GM10248 (cell line): ENCODE measurements around the gene HOXC13.

ENCODE experiments used
- CTCF ChIA-PET: fragments of 300-600 bp; sonication (Branson Sonifier 250); formaldehyde crosslinking; extraction: SDS; loops from one replicate; lab custom pipeline; 2021; ENCODE audit warnings: antibody characterized with exemption; lab: Yijun Ruan, JAX
- POLR2A ChIA-PET: fragments of 350-650 bp; sonication (Branson Sonifier 250); formaldehyde crosslinking; extraction: SDS; loops from one replicate; lab custom pipeline; 2020; ENCODE audit warnings: antibody characterized with exemption; lab: Yijun Ruan, JAX
- DNase-seq: peaks from one replicate; pipeline ENCODE4 v3.0.0; 2012; ENCODE audit errors: extremely low spot score
- TF ChIP-seq, protein P1 (sequence below): IDR thresholded peaks from 2 replicates; pipeline ENCODE4 v1.5.1; 2012; ENCODE audit warnings: mild to moderate bottlenecking, low read depth; ENCODE audit errors: extremely low read depth, missing control alignments, control extremely low read depth

Gene HOXC13

DNA sequence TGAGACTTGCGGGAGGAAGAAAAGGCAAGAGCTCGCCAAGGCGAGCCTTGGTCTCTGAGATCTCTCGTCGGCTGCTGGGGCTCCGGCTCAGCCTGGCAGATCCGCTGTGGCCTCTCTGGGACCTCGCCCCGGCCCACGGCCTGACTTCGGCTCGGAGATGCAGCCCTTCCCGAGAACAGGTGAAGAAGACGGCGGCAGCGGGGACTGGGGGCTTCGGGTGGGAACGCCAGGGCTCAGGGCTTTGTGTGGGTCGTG lies 55.3 kb downstream of the HOXC13 start:
- no peak for DNase-seq
- TF ChIP-seq, protein P1, sequence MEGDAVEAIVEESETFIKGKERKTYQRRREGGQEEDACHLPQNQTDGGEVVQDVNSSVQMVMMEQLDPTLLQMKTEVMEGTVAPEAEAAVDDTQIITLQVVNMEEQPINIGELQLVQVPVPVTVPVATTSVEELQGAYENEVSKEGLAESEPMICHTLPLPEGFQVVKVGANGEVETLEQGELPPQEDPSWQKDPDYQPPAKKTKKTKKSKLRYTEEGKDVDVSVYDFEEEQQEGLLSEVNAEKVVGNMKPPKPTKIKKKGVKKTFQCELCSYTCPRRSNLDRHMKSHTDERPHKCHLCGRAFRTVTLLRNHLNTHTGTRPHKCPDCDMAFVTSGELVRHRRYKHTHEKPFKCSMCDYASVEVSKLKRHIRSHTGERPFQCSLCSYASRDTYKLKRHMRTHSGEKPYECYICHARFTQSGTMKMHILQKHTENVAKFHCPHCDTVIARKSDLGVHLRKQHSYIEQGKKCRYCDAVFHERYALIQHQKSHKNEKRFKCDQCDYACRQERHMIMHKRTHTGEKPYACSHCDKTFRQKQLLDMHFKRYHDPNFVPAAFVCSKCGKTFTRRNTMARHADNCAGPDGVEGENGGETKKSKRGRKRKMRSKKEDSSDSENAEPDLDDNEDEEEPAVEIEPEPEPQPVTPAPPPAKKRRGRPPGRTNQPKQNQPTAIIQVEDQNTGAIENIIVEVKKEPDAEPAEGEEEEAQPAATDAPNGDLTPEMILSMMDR = no peak
- CTCF ChIA-PET = interaction anchor here (1.2 to 3.5 kb wide), 2 partner anchors 10 to 198 kb away, joined by 3 to 14 read pairs; no protein-coding TSS in a partner anchor
- POLR2A ChIA-PET = no interaction called here

GRCh38 chr12:53994264-53995001 lies 55.8 kb downstream of the HOXC13 start:
- TF ChIP-seq, protein P1 = no peak
- DNase-seq = no peak
- POLR2A ChIA-PET = no interaction called here
- CTCF ChIA-PET = interaction anchor here (1.0 to 4.5 kb wide), 4 partner anchors 9 to 14 kb away, joined by 3 to 19 read pairs (median 7); partner anchors contain the start of genes HOXC10 and HOXC8

GRCh38 chr12:53995002-53995377 lies 56.4 kb downstream of the HOXC13 start:
- no peak for DNase-seq
- ChIA-PET CTCF (interaction anchor here (1.0 to 4.5 kb wide), 5 partner anchors 9 to 38 kb away, joined by 3 to 19 read pairs (median 6); partner anchors contain the start of genes HOXC10, HOXC5 and HOXC8), POLR2A (no interaction called here)
- TF ChIP-seq, protein P1 = no peak

GRCh38 chr12:53995378-53996239 lies 57.0 kb downstream of the HOXC13 start:
- CTCF ChIA-PET = interaction anchor here (0.9 to 4.5 kb wide), 8 partner anchors 8 to 250 kb away, joined by 3 to 19 read pairs (median 4); partner anchors contain the start of genes HOXC10, HOXC5 and HOXC8
- POLR2A ChIA-PET = no interaction called here
- DNase-seq = no peak
- TF ChIP-seq, protein P1 = no peak
